Raji (cell line): ENCODE results near the gene TRPM1.

Experiments
- POLR2A ChIP-seq: IDR thresholded peaks from 2 replicates; pipeline ENCODE4 v1.6.1; 2011; ENCODE audit warnings: low read depth, low read length, control low read depth; ENCODE audit not compliant: insufficient read depth

The TRPM1 gene

DNA sequence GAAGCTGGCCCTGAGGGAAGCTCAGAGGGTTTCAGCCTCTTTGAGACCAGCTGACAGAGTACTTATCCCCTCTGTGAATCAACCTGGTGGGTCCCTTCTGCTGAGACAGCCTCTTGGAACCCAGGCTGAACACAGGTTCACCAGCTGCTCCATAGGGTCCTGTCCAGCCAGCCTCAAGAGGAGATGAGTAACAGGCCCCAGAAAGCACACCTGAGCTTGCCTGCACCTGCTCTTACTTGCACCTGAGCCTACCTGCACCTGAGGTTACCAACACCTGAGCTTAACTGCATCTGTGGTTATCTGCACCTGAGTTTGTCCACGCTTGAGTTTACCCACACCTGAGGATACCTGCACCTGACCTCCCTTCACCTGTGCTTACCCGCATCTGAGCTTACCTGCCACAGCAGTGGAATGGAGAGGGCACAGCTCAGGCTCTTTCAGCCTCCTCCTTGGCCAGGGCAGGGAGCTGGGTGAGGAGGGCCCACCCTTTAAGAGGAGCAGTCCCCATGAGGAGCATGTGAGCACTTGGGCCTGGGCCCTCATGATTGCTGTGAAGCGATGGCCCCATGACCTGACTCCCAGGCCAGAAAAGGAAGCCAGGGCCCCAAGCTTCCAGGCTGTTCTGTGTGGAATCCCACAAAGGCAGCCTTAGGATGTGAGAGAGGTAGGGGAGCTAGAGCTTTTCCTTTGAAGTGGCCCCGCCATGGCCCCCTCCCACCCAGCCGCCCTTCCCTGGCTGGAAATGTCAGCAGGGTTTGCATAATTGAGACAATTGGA, at the start of gene TRPM1:
Gene TRPM1 (minus strand): TSS at position 464 of the 777 bp plus-strand sequence. CDS start 20,370 bp downstream, outside the sequence.
- TF ChIP-seq POLR2A = no peak

- no peak for TF ChIP-seq POLR2A
Measured at GRCh38 chr15:31150732-31151231, 49.3 kb upstream of the TRPM1 start.

GRCh38 chr15:31149987-31150386, 48.5 kb upstream of the TRPM1 start:
- TF ChIP-seq POLR2A = no peak

- TF ChIP-seq POLR2A = no peak
Measured at GRCh38 chr15:31149088-31149505, 47.6 kb upstream of the TRPM1 start.

- TF ChIP-seq POLR2A = no peak
Measured at GRCh38 chr15:31148297-31149087, 47.0 kb upstream of the TRPM1 start.

- no peak for TF ChIP-seq POLR2A
Measured at GRCh38 chr15:31147944-31148296, 46.4 kb upstream of the TRPM1 start.

DNA sequence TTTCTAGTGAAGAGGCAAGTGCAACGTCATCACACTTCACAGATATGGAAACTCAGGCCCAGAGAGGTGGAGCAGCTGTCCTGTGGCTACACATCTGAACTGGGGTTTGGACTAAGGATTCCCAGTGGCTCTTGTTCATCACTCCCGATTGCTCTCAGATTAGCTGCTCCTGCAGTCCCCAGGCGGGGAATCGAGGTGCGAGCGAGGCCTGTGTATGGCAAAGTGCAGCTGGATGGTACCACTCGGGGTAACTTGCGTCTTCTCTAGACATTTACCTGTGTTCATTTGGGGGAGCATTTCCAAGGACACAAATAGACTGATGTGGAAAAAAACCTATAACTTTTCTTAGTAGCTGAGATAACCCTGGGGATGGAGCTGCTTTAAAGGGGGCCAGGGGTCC, 45.9 kb upstream of the TRPM1 start:
- no peak for TF ChIP-seq POLR2A

DNA sequence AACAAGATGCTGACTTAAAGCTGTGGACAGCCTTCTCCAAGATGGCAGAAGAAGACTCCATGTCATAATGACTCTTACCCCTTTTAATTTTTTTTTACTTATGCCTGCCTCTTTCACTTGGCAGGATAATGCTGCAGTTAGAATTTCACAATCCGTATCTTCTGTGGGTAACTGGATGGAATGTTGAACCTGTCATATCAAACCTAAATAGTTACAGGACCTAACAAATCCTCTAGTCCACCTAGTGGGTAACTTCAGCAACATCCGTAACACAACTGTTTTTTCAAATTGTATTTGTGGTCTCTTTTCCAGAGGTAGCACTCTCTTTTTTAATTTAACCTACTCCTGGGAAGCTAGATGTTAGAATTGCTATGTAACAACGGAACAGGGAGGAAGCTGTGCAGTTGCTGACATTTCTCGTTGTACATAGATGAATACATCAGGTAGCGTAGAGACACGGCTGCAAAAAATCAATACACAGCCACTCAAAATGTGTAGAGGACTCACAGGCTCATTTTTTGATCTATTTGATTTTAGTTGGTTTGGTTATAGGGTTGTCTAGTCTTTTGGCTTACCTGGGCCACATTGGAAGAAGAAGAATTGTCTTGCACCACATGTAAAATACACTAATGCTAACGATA, 43.9 kb upstream of the TRPM1 start:
- TF ChIP-seq POLR2A = no peak

DNA sequence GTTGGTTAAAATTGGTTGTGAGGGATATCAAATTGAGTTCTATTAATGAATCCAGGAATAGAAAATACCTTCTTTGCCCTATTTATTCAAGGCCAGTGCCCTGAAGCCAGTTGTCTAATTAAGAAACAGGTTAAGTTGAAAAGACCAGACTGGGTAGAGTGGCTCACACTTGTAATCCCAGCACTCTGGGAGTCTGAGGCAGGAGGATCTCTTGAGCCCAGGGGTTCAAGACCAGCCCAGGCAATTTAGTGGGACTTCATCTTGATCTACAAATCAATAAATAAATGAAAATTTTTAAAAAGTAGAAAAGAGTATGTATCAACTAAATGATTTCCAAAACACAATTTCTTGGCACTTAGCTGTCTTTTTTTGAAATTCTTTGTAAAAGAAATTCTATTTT, 40.3 kb upstream of the TRPM1 start:
- TF ChIP-seq POLR2A = no peak

GRCh38 chr15:31136607-31137328, 35.2 kb upstream of the TRPM1 start:
- no peak for TF ChIP-seq POLR2A

GRCh38 chr15:31136016-31136415, 34.5 kb upstream of the TRPM1 start:
- no peak for TF ChIP-seq POLR2A

DNA sequence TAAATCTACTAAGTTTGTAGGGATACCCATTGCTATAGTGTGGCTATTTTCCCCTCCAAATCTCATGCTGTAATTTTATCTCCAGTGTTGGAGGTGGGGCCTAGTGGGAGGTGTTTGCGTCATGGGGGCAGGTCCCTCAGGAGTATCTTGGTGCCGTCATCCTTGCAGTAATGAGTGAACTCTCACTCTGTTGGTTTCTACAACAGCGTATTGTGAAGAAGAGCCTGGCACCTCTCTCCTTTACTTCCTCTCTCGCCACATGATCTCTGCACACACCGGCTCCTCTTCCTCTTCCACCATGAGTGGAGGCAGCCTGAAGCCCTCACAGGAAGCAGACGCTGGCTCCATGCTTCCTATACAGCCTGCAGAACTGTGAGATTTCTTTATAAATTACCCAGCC, 34.0 kb upstream of the TRPM1 start:
- TF ChIP-seq POLR2A = no peak

DNA sequence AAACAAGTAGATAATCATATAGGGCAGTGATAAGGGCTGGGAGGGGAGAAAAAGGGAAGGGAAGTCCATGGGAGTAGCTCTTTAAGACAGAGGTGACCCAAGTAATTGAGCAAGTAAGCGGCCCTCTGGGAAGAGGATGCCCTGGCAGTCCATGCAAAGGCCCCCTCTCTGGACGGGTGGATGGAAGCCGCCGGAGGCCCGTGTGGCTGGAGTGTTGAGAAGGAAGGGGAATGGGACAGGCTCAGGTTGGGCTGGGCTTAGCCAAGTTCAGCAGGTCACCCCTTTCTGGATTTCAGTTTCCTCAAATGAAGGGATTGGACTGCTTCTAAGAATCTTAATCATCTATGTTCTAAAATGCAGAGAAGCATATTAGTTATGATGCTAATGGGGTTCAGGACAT, 32.4 kb upstream of the TRPM1 start:
- no peak for TF ChIP-seq POLR2A

DNA sequence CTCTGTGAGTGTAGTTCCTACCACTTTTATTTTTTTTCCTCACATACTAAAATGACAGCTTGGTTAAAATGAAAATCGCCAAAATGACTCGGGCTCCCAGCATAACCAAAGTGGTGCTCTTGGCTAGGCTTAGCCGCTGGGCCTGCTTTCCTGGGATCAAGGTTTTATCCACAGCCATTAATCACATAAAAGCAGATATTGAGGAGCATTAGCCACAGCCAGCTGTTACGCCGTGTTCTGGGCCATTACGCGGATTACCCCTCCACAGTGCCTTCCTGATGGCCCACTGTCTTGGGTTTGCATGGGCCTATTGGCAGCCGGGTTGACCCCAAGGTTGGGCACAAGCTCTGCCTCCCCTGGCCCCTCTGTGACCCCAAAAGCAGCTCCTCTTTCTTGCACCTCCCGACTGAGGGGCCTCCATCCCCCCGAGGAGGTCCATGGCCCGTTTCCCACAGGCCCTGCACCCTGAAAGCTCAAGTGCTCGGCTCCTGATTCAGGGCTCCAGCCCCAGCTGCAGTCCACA, 30.4 kb upstream of the TRPM1 start:
- no peak for TF ChIP-seq POLR2A
